Stimulated activated CD4-positive, alpha-beta T cell treated with anti-CD3 and anti-CD28 coated beads, Interleukin-4, amount 100 ng/mL, for 48 hours (primary cell): ENCODE results near the gene PRKAR1B.

Experiments used
- DNase-seq, 2 donors: peaks; one replicate each; pipeline ENCODE4 v3.0.0-alpha.2; 2020; ENCODE audit warnings: low read depth in 2 of 2

Gene PRKAR1B

DNA sequence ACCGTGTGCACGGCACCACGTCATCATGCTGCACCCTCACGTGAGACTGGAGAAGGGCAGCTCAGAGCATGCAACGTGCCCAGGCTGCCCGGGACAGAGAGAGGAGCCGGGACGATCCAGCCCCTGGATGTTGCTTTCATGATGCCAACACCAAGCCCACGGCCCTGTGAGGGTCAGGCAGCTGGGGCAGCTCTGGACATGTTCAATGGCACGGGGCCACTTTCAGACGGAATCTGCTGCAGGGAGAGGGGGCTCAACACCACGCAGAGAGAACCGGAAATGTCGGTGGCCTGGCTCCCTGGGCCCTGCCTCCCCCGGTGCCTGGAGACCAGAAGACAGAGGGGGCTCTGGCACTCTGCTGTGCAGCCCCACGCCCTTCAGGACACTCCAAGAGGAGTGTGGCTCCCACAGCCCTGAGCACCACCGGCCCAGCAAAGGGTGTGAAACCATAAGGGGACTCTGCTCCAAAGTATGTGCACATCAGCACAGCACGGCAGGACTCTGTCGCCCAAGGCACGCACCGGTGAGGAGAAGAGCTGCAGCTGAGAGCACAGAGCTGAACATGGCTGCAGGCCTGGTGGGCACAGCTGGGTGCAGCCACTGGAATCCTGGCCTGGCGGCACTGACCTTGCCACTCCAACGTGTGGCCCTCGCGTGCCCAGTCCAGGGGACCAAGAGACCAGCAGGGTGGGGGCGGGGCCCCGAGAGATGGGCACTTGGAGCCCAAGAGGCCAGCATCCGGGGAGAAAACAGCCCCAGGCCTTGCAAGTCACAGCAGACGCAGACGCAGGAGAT, 137.1 kb downstream of the PRKAR1B start:
- no peak for DNase-seq

DNA sequence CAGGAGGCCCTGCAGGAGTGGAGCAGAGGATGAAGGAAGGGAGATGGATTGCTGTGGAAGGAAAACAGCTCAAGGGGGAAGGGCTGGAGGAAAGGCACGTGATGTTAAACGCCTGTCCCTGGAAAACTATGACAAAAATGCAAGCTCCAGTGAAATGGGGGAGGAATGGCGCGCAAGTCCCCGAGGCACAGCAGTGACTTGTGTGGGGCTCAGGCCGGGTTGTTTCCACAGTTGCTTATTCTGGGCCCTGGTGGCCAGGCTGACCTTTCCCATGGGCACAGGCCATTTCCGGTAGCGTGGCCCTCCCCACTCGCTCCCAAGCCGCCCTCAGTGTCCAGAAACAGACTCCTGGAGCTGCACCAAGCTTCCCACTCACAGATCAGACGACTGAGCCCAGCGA, 139.3 kb downstream of the PRKAR1B start:
- no peak for DNase-seq

GRCh38 chr7:586494-586893, 140.6 kb downstream of the PRKAR1B start:
- no peak for DNase-seq

GRCh38 chr7:585873-586272, 141.2 kb downstream of the PRKAR1B start:
- DNase-seq = no peak

DNA sequence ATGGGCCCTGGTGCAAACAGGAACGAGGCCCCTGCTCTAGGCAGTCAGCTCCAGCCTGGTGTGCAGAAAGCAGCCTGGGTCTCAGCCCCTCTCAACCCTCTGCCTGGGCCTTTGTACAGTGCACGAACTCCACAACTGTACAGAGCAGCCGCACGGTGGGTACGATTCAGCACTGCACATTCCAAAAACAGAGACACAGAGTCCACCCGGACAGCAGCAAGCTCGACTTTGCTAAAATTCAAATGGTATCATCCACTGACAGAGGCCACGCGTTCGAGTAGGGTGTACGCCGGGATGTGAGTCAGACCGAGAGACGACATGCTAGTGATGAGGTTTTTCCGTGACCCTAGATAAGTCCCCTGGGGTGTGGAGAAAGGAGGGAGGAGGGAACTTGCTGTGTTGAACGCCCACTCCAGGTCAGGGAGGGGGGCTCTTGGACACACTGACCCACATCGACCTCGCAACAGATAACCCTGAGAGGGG, 141.8 kb downstream of the PRKAR1B start:
- DNase-seq = peak; percentile 51 to 64

GRCh38 chr7:584820-585219, 142.3 kb downstream of the PRKAR1B start:
- no peak for DNase-seq

- peak; percentile 77 to 87 for DNase-seq
Observed at GRCh38 chr7:584122-584465, 143.0 kb downstream of the PRKAR1B start.

DNA sequence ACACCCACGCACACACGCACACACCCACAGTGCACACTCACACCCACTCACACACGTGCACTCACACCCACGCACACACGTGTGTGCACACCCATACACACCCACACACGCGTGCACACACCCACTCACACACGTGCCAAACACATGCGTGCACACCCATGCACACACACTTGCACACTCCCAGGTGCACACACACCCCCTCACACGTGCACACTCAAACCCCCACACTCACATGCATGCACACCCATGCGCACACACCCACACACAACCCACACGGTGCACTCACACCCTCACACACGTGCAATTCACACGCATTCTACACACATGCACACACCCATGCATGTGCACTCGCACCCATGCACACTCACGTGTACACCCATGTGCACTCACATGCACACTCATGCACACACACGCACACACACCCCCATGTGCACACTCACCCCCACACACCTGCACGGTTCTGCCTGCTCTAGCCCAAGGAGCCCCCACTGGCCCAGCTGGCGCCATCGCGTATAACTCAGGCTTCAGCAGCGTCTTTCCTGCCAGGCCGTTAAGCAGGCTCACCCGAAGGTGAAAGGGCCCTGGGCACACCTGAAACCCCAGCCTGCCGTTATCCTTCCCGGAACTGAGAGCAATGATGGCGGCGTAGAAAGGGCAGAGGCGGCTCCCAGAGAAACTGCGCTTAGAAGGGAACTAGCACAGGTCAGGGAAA, 143.5 kb downstream of the PRKAR1B start:
- peak in 1 of 2 donors; percentile 33 for DNase-seq

DNA sequence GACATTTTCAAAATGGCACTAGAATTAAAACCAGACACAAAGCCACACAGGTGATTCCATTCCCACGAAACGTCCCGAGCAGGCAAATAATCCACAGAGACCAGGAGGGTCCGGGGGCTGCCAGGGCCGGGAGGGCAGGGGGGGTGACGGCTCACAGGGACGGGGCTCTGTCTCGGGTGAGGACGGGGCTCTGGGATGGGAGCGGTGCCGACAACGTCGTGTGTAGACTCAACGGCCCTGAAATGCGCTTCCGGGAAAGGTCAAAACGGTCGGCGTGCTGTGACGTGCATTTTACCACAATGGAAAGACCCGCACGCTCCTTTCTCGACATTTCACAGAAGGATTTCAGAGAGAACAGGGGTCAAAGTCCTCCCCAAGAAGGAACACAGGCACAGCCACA, 144.2 kb downstream of the PRKAR1B start:
- no peak for DNase-seq

GRCh38 chr7:582081-582835, 144.8 kb downstream of the PRKAR1B start:
- DNase-seq = no peak

GRCh38 chr7:578386-578785, 148.7 kb downstream of the PRKAR1B start:
- DNase-seq = no peak

DNA sequence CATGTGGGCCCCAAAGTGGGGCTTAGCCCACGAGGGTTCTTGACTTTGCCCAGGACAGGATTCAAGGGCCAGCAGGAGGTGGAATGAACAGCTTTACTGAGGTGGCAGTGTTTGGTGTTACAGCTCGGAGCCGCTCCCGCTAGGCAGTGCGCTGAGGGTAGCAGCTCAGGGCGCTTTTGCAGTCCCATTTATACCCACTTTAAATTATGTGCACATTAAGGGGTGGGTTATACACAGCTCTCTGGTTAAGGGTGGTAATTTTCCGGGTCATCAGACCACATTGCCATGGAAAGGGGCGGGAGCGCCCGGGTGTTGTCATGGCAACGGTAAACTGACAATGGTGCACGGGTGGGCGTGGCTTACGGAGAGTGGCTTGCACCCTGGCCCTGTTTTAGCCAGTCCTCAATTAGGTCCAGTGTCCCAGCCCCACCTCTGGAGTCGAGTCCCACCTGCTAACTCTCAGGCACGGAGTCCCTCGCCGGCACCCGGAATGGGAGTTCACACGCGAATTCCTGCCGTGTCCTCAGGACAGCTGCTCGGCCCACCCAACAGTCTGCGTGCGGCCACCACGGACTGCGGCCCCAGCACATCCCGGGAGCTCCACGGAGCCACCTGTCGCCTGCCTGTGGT, 149.2 kb downstream of the PRKAR1B start:
- no peak for DNase-seq

DNA sequence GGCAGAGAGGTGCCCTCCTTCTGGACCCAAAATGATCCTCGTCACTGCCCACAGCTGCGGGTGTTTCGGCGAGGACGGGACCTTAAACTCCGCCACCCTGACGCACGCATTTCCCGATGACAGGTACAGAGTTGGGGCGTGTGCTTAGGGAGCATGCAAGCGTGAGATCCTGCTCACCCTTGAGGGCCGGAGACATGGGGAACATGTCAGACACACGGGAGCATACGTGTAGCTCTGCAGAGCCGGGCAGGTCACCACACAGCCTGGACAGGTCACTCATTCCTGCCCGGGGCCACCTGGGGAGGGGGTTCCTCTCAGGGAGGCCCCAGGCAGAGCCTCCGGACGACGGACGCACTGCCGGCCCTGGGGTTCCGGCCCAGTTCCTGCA, 149.8 kb downstream of the PRKAR1B start:
- DNase-seq = no peak

DNA sequence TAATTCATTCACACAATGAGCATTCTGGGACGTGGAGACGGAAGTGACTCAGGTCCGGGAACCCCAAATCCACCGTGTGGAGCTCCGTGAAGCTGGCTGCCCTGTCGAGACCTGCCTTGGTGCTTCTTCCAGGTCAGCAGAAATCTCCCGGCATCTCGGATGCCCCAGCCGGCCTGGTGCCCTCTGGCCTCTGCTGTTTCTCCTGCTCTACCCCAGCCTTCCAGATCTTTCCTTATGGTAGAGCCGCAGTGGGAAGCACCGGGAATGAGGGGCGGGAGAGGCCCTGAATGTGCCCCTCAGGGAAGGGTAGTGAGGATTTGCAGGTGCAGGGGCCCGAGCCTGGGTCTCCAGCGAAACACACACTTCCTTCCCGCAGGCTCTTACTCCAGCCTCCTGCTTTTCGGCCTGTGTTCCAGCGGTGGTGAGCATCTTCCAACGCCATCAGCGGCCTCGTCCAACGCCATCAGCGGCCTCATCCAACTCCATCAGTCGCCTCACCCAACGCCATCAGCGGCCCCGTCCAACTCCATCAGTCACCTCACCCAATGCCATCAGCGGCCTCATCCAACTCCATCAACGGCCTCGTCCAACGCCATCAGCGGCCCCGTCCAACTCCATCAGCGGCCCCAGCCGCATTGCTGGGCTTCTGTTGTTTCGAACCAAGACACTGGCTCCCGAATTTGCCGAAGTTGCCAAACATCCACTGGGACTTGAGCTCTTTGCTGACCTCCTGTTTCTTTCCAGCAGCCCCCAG, 150.4 kb downstream of the PRKAR1B start:
- no peak for DNase-seq

GRCh38 chr7:575425-576366, 151.4 kb downstream of the PRKAR1B start:
- DNase-seq = no peak

DNA sequence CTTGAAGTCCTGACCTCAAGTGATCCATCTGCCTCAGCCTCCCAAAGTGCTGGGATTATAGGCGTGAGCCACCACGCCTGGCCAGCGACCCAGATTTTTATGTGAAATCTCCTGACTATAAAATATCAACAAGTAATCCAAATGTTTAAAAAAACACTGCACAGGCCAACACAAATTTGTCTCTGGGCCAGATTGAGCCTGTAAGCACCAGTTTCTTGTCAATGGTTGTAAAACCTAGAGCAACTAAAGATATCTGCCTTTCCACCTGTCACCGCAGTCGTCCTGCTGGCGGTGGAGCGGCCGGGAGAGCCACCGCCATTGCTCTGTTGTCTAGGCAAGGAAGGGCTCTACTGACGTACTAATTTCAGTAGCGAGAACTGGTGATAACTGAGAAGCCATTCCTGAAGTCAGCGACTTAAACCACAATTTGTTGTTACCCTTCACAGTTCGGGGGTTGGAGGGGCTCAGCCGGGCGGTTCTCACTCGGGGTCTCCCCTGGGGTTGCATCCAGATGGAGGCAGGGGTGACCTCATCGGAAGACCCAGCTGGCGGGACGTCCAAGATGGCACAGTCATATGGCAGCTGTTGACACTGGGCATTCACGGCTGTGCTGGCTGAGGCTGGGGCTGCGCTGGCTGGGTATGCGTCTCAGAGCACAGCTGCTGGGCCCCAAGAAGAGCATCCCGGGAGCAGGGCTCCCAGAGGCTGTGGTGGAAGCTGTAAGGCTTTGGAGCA, 152.3 kb downstream of the PRKAR1B start:
- no peak for DNase-seq

GRCh38 chr7:573933-574381, 153.1 kb downstream of the PRKAR1B start:
- no peak for DNase-seq

DNA sequence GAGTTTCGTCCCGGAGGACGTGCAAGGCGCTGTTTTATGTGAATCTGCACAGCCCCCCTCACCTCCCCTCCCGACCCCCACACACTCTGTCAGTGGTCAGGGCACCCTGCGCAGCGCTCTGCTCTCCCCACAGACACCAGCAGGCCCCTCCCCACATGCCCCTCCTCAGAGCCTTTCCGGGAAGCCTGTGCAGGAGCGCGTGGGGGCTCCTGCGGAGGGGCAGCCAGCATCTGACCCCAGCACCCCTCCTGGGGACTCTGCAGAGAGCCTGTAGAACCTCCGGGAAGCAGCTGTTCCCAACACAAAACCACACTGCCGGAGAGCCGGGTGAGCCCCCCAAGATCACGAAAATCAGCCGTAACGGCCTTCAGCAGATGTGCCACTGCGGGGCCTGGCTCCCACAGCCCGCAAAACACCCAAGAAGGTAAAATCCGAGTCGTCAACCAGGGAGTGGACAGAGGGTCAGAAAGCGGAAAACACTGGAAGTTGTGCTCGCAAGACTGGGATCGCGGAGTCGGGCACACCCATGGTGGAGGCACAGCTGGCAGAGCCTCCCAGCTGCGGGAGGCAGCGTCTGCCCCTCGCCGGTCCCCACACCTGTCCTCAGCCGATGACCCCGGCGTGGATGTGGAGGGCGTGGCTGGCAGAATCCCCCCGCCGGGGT, 153.7 kb downstream of the PRKAR1B start:
- DNase-seq = no peak
